ENCODE results near the gene ABTB2.

- no peak for TF ChIP-seq CEBPB (IDR thresholded peaks at IDR 0.05; ENCODE audit: low read depth, low read length)
- no peak for TF ChIP-seq TAF7 (optimal IDR thresholded peaks at IDR 0.05; ENCODE audit: borderline replicate concordance, low read depth, low read length)
- TF ChIP-seq TAF1 (IDR thresholded peaks at IDR 0.05; ENCODE audit: low read depth, low read length): no peak
- no peak for TF ChIP-seq EZH2 (IDR thresholded peaks at IDR 0.05; ENCODE audit: low read depth, low read length, severe bottlenecking)
- TF ChIP-seq POLR2A (IDR thresholded peaks at IDR 0.05; ENCODE audit: control extremely low read depth in 1 of 2, low read depth in 2 of 2, low read length in 2 of 2): no peak
- TF ChIP-seq CTCF (IDR thresholded peaks at IDR 0.05; ENCODE audit: control extremely low read depth in 1 of 3, insufficient read depth in 1 of 3, low read depth in 1 of 3, low read length in 3 of 3): no peak
- TF ChIP-seq SRF (IDR thresholded peaks at IDR 0.05; ENCODE audit: low read depth, low read length): no peak
- TF ChIP-seq RAD21 (IDR thresholded peaks at IDR 0.05 in 1 of 2, conservative IDR thresholded peaks at IDR 0.05 in 1 of 2; ENCODE audit: low read depth in 2 of 2, low read length in 2 of 2): no peak
- TF ChIP-seq TEAD4 (IDR thresholded peaks at IDR 0.05; ENCODE audit: low read depth, low read length): no peak
- no peak for TF ChIP-seq SUZ12 (IDR thresholded peaks at IDR 0.05; ENCODE audit: low read length)
These were observed 87.1 kb downstream of the ABTB2 start for GRCh38 chr11:34270711-34271110.
